ENCODE measurements around the gene ANKRD50. TPM values are rescaled to one million over a fixed set of nuclear protein-coding genes. Genes with fewer than 3 reads are reported as not detected.
A peak's percentile ranks its signal among the peaks of the same experiment; 100 is the strongest.

The ANKRD50 gene
- total RNA-seq, 1 donor from 2014 or later: 38.4 TPM

GRCh38 chr4:124641715-124642381 is 70.7 kb downstream of the ANKRD50 start:
- no peak for DNase-seq (ENCODE audit: low spot score)
- no peak for ATAC-seq
- intact Hi-C loops (cut with DNase I): no loop called here

DNA sequence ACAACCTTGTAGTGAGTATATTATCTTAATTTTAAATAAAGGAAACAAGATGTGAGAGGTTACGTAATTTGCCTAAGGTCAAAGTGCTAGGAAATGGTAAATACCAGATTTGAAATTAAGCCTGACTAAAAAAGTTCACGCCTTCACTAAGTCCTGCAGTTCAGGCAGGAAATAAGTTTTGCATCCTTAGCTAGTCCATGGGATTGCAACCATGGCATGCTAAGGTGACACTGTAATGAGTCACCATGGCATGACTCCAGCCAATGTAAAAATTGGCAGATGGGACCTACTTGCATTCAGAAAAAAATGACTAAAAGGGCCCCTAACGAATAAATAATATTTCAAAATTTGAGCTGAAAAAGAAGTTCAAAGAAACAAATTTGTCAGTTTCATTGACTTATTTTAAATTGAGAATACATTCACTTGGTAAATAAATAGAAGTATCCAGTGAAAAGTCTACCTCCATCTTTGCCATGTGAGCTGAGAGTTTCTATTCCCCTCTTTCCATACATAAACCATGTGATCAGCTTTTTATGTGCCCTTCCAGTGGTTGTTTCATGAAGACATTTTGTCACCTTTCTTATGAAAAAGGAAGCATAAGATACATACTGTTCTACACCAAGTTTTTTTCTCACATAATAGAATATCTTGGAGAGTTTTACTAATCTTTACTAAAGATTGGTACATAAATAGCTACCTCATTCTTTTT is 72.4 kb downstream of the ANKRD50 start:
- no peak for ATAC-seq
- DNase-seq (ENCODE audit: low spot score): no peak
- intact Hi-C loops (cut with DNase I): no loop called here

DNA sequence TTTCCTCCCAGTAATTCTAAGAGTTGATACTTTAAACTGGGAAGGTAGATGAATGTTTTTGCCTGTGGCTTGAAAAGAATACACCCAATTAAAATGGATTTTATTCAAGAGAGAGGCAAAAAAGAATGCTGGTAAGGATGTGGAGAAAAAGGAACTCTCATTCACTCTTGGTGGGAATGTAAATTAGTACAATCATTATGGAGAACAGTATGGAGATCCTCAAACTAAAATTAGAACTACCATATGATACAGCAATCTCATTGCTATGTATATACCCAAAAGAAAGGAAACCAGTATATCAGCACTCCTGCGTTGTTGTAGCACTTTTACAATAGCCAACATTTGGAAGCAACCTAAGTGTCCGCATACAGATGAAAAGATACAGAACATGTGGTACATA is 75.2 kb downstream of the ANKRD50 start:
- ATAC-seq (no peak), DNase-seq (ENCODE audit: low spot score) (no peak)
- intact Hi-C loops (cut with DNase I): no loop called here

DNA sequence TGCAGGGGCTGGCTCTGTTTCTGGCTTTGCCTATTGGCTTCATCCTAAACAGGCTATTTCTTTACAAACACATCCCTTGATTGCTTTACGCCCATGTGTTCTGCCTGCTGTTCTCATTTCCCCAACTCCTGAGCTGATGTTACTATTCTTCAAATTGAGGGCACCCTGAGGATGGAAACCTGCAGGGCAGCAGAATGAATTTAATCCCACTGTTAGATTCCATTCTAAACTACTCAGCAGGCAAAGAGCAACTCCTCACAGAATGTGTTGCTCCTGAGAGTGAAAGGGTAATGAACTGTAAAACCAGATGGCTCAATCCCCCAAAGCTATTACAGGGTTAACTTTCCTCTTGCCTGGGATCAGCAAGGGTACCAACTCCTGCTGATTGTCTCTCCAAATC is 75.7 kb downstream of the ANKRD50 start:
- no peak for DNase-seq (ENCODE audit: low spot score)
- intact Hi-C loops (cut with DNase I): no loop called here
- ATAC-seq: no peak

DNA sequence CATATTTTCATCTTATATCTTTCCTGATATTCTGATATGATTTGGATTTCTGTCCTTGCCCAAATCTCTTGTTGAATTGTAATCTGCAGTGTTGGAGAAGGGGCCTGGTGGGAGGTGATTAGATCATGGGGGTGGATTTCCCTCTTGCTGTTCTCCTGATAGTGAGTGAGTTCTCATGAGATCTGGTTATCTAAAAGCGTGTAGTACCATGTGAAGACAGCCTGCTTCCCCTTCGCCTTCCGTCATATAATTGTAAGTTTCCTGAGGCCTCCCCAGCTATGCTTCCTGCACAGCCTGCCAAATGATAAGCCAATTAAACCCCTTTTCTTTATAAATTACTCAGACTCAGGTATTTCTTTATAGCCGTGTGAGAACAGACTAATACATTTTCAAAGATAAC is 77.2 kb downstream of the ANKRD50 start:
- DNase-seq (ENCODE audit: low spot score) (no peak), ATAC-seq (no peak)
- intact Hi-C loops (cut with DNase I): no loop called here

GRCh38 chr4:124633285-124633941 is 79.1 kb downstream of the ANKRD50 start:
- no peak for ATAC-seq
- intact Hi-C loops (cut with DNase I): no loop called here
- no peak for DNase-seq (ENCODE audit: low spot score)

DNA sequence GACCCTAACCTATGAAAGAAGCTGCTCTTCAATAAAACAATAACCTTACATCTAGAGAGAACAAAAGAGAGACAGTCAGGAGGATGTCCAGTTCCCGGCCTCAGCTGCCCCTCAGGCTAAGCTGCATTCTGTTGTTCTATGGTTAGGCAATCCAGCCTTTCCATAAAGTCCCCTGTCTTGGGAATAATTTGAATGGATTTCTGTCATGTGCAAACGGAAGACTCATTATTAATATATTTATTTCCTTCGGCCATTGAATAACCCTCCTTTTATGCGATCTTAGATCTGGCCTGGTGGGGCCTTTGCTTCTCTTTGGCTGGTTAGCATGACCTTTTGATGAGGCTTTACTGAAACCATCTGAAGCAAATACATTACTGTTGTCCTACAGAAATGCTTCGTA is 80.1 kb downstream of the ANKRD50 start:
- intact Hi-C loops (cut with DNase I): no loop called here
- no peak for ATAC-seq
- DNase-seq (ENCODE audit: low spot score): no peak

- ATAC-seq: peak; percentile 46
- peak; percentile 55 for DNase-seq (ENCODE audit: low spot score)
- intact Hi-C loops (cut with DNase I): no loop called here
Observed at GRCh38 chr4:124631760-124632159, 80.8 kb downstream of the ANKRD50 start.

DNA sequence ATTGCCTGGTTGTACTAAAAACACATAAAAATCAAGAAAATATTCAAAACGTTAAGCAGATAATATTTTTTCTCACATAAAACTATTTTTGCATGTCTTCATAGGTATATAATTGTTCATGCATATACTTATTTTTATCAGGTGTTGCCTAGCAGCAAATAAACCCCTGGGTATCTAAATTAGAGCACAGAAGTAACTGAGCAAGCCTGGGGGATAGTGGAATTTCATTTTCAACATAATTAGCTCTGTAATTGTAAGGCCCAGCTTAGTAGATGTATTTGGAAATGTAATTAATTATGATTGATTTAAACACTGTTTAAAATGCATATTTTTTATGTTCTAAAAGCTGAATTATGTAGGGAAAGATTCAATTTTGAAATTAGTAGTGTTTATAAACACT is 82.9 kb downstream of the ANKRD50 start:
- ATAC-seq (no peak), DNase-seq (ENCODE audit: low spot score) (no peak)
- intact Hi-C loops (cut with DNase I): no loop called here

All from sciatic nerve (tissue), 2 donors.